Measurements from ENCODE around the gene SNRNP25. TPM values are rescaled to one million over a fixed set of nuclear protein-coding genes. Genes with fewer than 3 reads are reported as not detected.

SNRNP25 gene
- total and polyA plus RNA-seq, 8 donors: 19.1 to 51.5 (median 39.5) TPM

- Histone ChIP-seq H3K36me3 (peaks cover 0 to 57% of the 10 kb centered on the region in 2 donors), H3K4me1 (peaks cover 0 to 4% of the 10 kb centered on the region in 2 donors), H3K27me3 (no peaks in the 10 kb centered on the region), H3K9me3 (no peaks in the 10 kb centered on the region), H3K4me3 (no peak overlapping the region), H3K27ac (no peak overlapping the region)
- ATAC-seq (peak; percentile 90), DNase-seq (peak in 2 of 4 donors; percentile 66 to 83)
- intact Hi-C loops (cut with DNase I): no loop called here
- TF ChIP-seq, protein P1, sequence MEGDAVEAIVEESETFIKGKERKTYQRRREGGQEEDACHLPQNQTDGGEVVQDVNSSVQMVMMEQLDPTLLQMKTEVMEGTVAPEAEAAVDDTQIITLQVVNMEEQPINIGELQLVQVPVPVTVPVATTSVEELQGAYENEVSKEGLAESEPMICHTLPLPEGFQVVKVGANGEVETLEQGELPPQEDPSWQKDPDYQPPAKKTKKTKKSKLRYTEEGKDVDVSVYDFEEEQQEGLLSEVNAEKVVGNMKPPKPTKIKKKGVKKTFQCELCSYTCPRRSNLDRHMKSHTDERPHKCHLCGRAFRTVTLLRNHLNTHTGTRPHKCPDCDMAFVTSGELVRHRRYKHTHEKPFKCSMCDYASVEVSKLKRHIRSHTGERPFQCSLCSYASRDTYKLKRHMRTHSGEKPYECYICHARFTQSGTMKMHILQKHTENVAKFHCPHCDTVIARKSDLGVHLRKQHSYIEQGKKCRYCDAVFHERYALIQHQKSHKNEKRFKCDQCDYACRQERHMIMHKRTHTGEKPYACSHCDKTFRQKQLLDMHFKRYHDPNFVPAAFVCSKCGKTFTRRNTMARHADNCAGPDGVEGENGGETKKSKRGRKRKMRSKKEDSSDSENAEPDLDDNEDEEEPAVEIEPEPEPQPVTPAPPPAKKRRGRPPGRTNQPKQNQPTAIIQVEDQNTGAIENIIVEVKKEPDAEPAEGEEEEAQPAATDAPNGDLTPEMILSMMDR (IDR thresholded peaks at IDR 0.05): peak; percentile 65 to 72
Measured at GRCh38 chr16:106623-107324, 53.1 kb downstream of the SNRNP25 start.

Small RNAs within 50 kb of the gene (microRNA-seq; reads per million reads assigned to microRNA genes)
- gene MIR6859-4: 0 reads per million in 2 donors

Other genes with a start within 250 kb of the SNRNP25 start
- 10 to 100 TPM; 12.6 to 13.4 TPM for gene POLR3K, start 220 bp upstream of the SNRNP25 start, total RNA-seq
- gene POLR3K, start 220 bp upstream of the SNRNP25 start, polyA plus RNA-seq (ENCODE audit: insufficient read length in 6 of 6): 10 to 100 TPM in 5 of 6 donors, 1 to 10 TPM in 1; 9.6 to 12.1 (median 10.6) TPM
- gene RHBDF1, start 18.8 kb downstream of the SNRNP25 start, total RNA-seq: 10 to 100 TPM; 33.4 to 45.0 TPM
- 10 to 100 TPM; 34.7 to 50.0 (median 39.7) TPM for gene RHBDF1, start 18.8 kb downstream of the SNRNP25 start, polyA plus RNA-seq (ENCODE audit: insufficient read length in 6 of 6)
- gene MPG, start 24.4 kb downstream of the SNRNP25 start, total RNA-seq: 10 to 100 TPM; 46.3 to 47.6 TPM
- 10 to 100 TPM; 22.2 to 35.9 (median 24.8) TPM for gene MPG, start 24.4 kb downstream of the SNRNP25 start, polyA plus RNA-seq (ENCODE audit: insufficient read length in 6 of 6)
- 10 to 100 TPM; 29.5 to 39.5 TPM for gene NPRL3, start 84.8 kb downstream of the SNRNP25 start, total RNA-seq
- 10 to 100 TPM; 29.3 to 35.1 (median 33.4) TPM for gene NPRL3, start 84.8 kb downstream of the SNRNP25 start, polyA plus RNA-seq (ENCODE audit: insufficient read length in 6 of 6)
- gene HBZ, start 98.8 kb downstream of the SNRNP25 start, total RNA-seq: not detected
- gene HBZ, start 98.8 kb downstream of the SNRNP25 start, polyA plus RNA-seq (ENCODE audit: insufficient read length in 6 of 6): 1 to 10 TPM in 5 of 6 donors, under 1 TPM in 1; 0.52 to 8.7 (median 4.2) TPM
- not detected for gene HBM, start 112.2 kb downstream of the SNRNP25 start, total RNA-seq
- 10 to 100 TPM in 2 of 6 donors, 1 to 10 TPM in 4; 2.8 to 12.6 (median 6.9) TPM for gene HBM, start 112.2 kb downstream of the SNRNP25 start, polyA plus RNA-seq (ENCODE audit: insufficient read length in 6 of 6)
- gene HBA2, start 119.0 kb downstream of the SNRNP25 start, total RNA-seq: 100 to 1,000 TPM; 142 to 149 TPM
- 1,000 to 10,000 TPM in 5 of 6 donors, 100 to 1,000 TPM in 1; 922 to 5,766 (median 2,352) TPM for gene HBA2, start 119.0 kb downstream of the SNRNP25 start, polyA plus RNA-seq (ENCODE audit: insufficient read length in 6 of 6)
- gene HBA1, start 122.9 kb downstream of the SNRNP25 start, total RNA-seq: 100 to 1,000 TPM; 159 to 211 TPM
- 1,000 to 10,000 TPM in 4 of 6 donors, 100 to 1,000 TPM in 2; 599 to 3,734 (median 1,618) TPM for gene HBA1, start 122.9 kb downstream of the SNRNP25 start, polyA plus RNA-seq (ENCODE audit: insufficient read length in 6 of 6)
- not detected for gene HBQ1, start 126.6 kb downstream of the SNRNP25 start, total RNA-seq
- gene HBQ1, start 126.6 kb downstream of the SNRNP25 start, polyA plus RNA-seq (ENCODE audit: insufficient read length in 6 of 6): 1 to 10 TPM in 3 of 6 donors, under 1 TPM in 3; 0.42 to 1.8 (median 1.1) TPM
- gene LUC7L, start 175.6 kb downstream of the SNRNP25 start, total RNA-seq: 10 to 100 TPM; 55.5 to 62.7 TPM
- gene LUC7L, start 175.6 kb downstream of the SNRNP25 start, polyA plus RNA-seq (ENCODE audit: insufficient read length in 6 of 6): 100 to 1,000 TPM; 108 to 173 (median 149) TPM
- 10 to 100 TPM; 63.5 to 92.6 TPM for gene FAM234A, start 181.0 kb downstream of the SNRNP25 start, total RNA-seq
- gene FAM234A, start 181.0 kb downstream of the SNRNP25 start, polyA plus RNA-seq (ENCODE audit: insufficient read length in 6 of 6): 10 to 100 TPM; 49.7 to 61.5 (median 55.5) TPM
- gene RGS11, start 222.1 kb downstream of the SNRNP25 start, total RNA-seq: 1 to 10 TPM; 3.9 to 8.3 TPM
- gene RGS11, start 222.1 kb downstream of the SNRNP25 start, polyA plus RNA-seq (ENCODE audit: insufficient read length in 6 of 6): 1 to 10 TPM; 1.8 to 6.0 (median 3.7) TPM
- gene ARHGDIG, start 226.8 kb downstream of the SNRNP25 start, total RNA-seq: 1 to 10 TPM; 1.0 to 1.1 TPM
- gene ARHGDIG, start 226.8 kb downstream of the SNRNP25 start, polyA plus RNA-seq (ENCODE audit: insufficient read length in 6 of 6): 1 to 10 TPM in 2 of 6 donors, under 1 TPM in 3, not detected in 1; 0.52 to 2.6 (median 0.97) TPM
- under 1 TPM; 0.32 to 0.60 TPM for gene PDIA2, start 229.3 kb downstream of the SNRNP25 start, total RNA-seq
- gene PDIA2, start 229.3 kb downstream of the SNRNP25 start, polyA plus RNA-seq (ENCODE audit: insufficient read length in 6 of 6): 1 to 10 TPM in 1 of 6 donors, under 1 TPM in 5; 0.29 to 1.2 (median 0.67) TPM

Data from left lung (tissue), 10 donors.